ENCODE data around the gene MICAL2.
A peak's percentile ranks its signal among the peaks of the same experiment; 100 is the strongest.

Gene MICAL2

DNA sequence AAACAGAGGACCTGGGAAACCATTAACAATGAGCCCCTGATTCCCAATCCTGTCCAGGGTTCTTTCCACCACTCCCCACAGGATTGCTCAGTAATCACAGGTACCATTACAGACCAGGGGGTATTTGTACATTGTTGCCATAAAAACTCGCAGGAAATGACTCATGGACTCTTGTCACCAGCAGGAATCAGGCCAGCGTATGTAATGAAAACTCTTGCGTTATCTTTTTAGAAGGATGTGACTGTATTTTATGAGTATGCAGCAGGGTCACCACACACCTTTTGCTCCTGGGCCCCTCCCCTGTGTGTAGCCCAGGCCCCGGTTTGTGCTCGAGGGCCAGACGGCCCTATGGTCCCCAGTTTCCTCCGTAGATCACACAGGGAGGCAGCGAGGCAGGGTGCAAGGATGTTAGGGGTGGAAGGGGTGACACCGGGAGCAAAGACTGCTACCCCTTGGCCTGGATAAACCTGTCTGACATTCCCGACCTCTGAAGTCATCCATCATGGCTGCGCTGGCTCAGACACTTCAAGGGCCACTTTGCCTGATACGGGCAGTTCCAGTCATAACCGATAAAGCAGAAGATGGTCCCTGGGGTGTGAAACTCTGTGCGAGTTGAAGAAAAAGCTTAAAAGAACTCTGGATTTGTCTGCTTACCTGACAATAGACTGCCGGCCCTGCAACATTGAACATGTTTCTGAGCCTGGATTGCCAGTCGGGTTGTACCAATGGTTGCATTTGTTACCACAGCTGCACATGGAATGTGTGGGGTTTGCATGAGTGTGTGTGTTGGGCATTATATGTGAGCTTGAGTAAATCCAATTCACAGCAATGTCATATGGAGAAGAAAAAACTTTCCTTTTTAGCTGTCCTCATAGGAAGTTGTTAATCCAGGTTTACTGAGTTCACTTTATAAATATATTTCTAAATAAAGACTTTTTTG is 56.9 kb downstream of the MICAL2 start:
- Histone ChIP-seq H4K91ac (ENCODE audit: low read depth, low read length) (peak overlapping the region; percentile 98), H3K36me3 (ENCODE audit: control insufficient read depth in 1 of 2, insufficient read depth in 2 of 2, low read length in 2 of 2) (peaks cover 3 to 5% of the 10 kb centered on the region in 2 experiments), H3K4me1 (ENCODE audit: control insufficient read depth in 1 of 2, insufficient read depth in 2 of 2, low read length in 2 of 2) (peaks cover 28 to 45% of the 10 kb centered on the region in 2 experiments), H2BK12ac (ENCODE audit: low read length) (peak overlapping the region; percentile 96), H3K79me2 (ENCODE audit: control insufficient read depth, insufficient read depth, low read length, poor library complexity) (peaks cover 5% of the 10 kb centered on the region), H2AFZ (ENCODE audit: insufficient read depth, low read length, poor library complexity) (peak overlapping the region; percentile 71), H3K4me2 (ENCODE audit: low read length) (peak overlapping the region; percentile 39), H2BK5ac (ENCODE audit: low read depth, low read length, poor library complexity) (peak overlapping the region; percentile 95), H3K23ac (ENCODE audit: low read length) (no peak overlapping the region), H3K4ac (ENCODE audit: low read depth, low read length) (peak overlapping the region; percentile 56), H3K4me3 (ENCODE audit: low read depth, low read length) (no peak overlapping the region), H2BK120ac (ENCODE audit: insufficient read depth, low read length, poor library complexity) (peak overlapping the region; percentile 87), H3K9ac (ENCODE audit: low read length) (no peak overlapping the region), H2AK5ac (ENCODE audit: low read length) (peak overlapping the region; percentile 88), H4K8ac (ENCODE audit: low read depth, low read length) (peak overlapping the region; percentile 86), H3K27me3 (ENCODE audit: insufficient read depth, low read length) (no peaks in the 10 kb centered on the region), H3K9me3 (ENCODE audit: insufficient read depth, low read depth, low read length) (peaks cover 1% of the 10 kb centered on the region), H4K12ac (ENCODE audit: low read depth, low read length) (peak overlapping the region; percentile 39), H3K79me1 (ENCODE audit: low read length) (peaks cover 55% of the 10 kb centered on the region), H3K18ac (ENCODE audit: low read length) (peak overlapping the region; percentile 83), H3K14ac (ENCODE audit: low read length) (peak overlapping the region; percentile 92), H3K27ac (ENCODE audit: low read depth, low read length) (peak overlapping the region; percentile 92)
- DNase-seq: peak; percentile 93 to 96
- WGBS (ENCODE audit: extremely low coverage, insufficient coverage, insufficient read length): no CpG with 5 or more reads among the region's 16 CpGs

DNA sequence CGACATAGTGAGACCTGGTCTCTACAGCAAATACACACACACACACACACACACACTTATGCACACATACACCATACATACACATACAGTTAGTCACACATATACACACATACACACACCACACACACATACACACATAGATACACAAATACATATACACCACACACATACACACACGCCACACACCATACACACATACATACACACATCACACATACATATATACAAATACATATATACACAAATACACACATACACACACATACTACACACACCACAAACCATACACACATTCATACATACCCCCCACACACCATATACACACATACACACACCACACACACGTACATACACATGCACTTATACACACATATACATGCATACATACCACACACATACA is 57.7 kb downstream of the MICAL2 start:
- peak overlapping the region; percentile 39 for H2BK5ac ChIP-seq (ENCODE audit: low read depth, low read length, poor library complexity)
- no peak overlapping the region for H4K12ac ChIP-seq (ENCODE audit: low read depth, low read length)
- no peak overlapping the region for H2AFZ ChIP-seq (ENCODE audit: insufficient read depth, low read length, poor library complexity)
- H3K14ac ChIP-seq (ENCODE audit: low read length): peak overlapping the region; percentile 10
- no peak overlapping the region for H3K4me2 ChIP-seq (ENCODE audit: low read length)
- H3K18ac ChIP-seq (ENCODE audit: low read length): peak overlapping the region; percentile 22
- peak overlapping the region; percentile 48 for H2BK120ac ChIP-seq (ENCODE audit: insufficient read depth, low read length, poor library complexity)
- H3K23ac ChIP-seq (ENCODE audit: low read length): no peak overlapping the region
- DNase-seq: no peak
- H3K27ac ChIP-seq (ENCODE audit: low read depth, low read length): peak overlapping the region; percentile 92
- H3K4me1 ChIP-seq (ENCODE audit: control insufficient read depth in 1 of 2, insufficient read depth in 2 of 2, low read length in 2 of 2): peaks cover 23 to 38% of the 10 kb centered on the region in 2 experiments
- no peak overlapping the region for H3K9ac ChIP-seq (ENCODE audit: low read length)
- H3K79me2 ChIP-seq (ENCODE audit: control insufficient read depth, insufficient read depth, low read length, poor library complexity): peaks cover 5% of the 10 kb centered on the region
- H3K9me3 ChIP-seq (ENCODE audit: insufficient read depth, low read depth, low read length): peaks cover 1% of the 10 kb centered on the region
- peak overlapping the region; percentile 70 for H4K91ac ChIP-seq (ENCODE audit: low read depth, low read length)
- 91% methylated on average over 2 of the region's 3 CpGs for WGBS (ENCODE audit: extremely low coverage, insufficient coverage, insufficient read length)
- H4K8ac ChIP-seq (ENCODE audit: low read depth, low read length): no peak overlapping the region
- H3K79me1 ChIP-seq (ENCODE audit: low read length): peaks cover 47% of the 10 kb centered on the region
- H3K36me3 ChIP-seq (ENCODE audit: control insufficient read depth in 1 of 2, insufficient read depth in 2 of 2, low read length in 2 of 2): peaks cover 3 to 4% of the 10 kb centered on the region in 2 experiments
- H2AK5ac ChIP-seq (ENCODE audit: low read length): peak overlapping the region; percentile 14
- no peak overlapping the region for H3K4me3 ChIP-seq (ENCODE audit: low read depth, low read length)
- H3K27me3 ChIP-seq (ENCODE audit: insufficient read depth, low read length): no peaks in the 10 kb centered on the region
- peak overlapping the region; percentile 68 for H2BK12ac ChIP-seq (ENCODE audit: low read length)
- H3K4ac ChIP-seq (ENCODE audit: low read depth, low read length): no peak overlapping the region

- Histone ChIP-seq H4K12ac (ENCODE audit: low read depth, low read length) (no peak overlapping the region), H3K79me2 (ENCODE audit: control insufficient read depth, insufficient read depth, low read length, poor library complexity) (peaks cover 5% of the 10 kb centered on the region), H2AFZ (ENCODE audit: insufficient read depth, low read length, poor library complexity) (no peak overlapping the region), H4K8ac (ENCODE audit: low read depth, low read length) (no peak overlapping the region), H3K36me3 (ENCODE audit: control insufficient read depth in 1 of 2, insufficient read depth in 2 of 2, low read length in 2 of 2) (peaks cover 3 to 5% of the 10 kb centered on the region in 2 experiments), H3K9ac (ENCODE audit: low read length) (no peak overlapping the region), H3K4me1 (ENCODE audit: control insufficient read depth in 1 of 2, insufficient read depth in 2 of 2, low read length in 2 of 2) (peaks cover 17 to 25% of the 10 kb centered on the region in 2 experiments), H3K4ac (ENCODE audit: low read depth, low read length) (no peak overlapping the region), H3K4me2 (ENCODE audit: low read length) (no peak overlapping the region), H3K4me3 (ENCODE audit: low read depth, low read length) (no peak overlapping the region), H3K79me1 (ENCODE audit: low read length) (peaks cover 34% of the 10 kb centered on the region), H4K91ac (ENCODE audit: low read depth, low read length) (peak overlapping the region; percentile 51), H2BK5ac (ENCODE audit: low read depth, low read length, poor library complexity) (no peak overlapping the region), H3K27me3 (ENCODE audit: insufficient read depth, low read length) (no peaks in the 10 kb centered on the region), H3K9me3 (ENCODE audit: insufficient read depth, low read depth, low read length) (peaks cover 1% of the 10 kb centered on the region), H2BK120ac (ENCODE audit: insufficient read depth, low read length, poor library complexity) (peak overlapping the region; percentile 38), H3K23ac (ENCODE audit: low read length) (no peak overlapping the region), H3K27ac (ENCODE audit: low read depth, low read length) (no peak overlapping the region), H3K14ac (ENCODE audit: low read length) (peak overlapping the region; percentile 60), H2BK12ac (ENCODE audit: low read length) (peak overlapping the region; percentile 82), H3K18ac (ENCODE audit: low read length) (no peak overlapping the region), H2AK5ac (ENCODE audit: low read length) (peak overlapping the region; percentile 84)
- no peak for DNase-seq
- WGBS (ENCODE audit: extremely low coverage, insufficient coverage, insufficient read length): no CpG with 5 or more reads among the region's 3 CpGs
Measured at GRCh38 chr11:12169822-12170221, 59.4 kb downstream of the MICAL2 start.

GRCh38 chr11:12170501-12170900 is 60.1 kb downstream of the MICAL2 start:
- no peak overlapping the region for H2BK5ac ChIP-seq (ENCODE audit: low read depth, low read length, poor library complexity)
- H2AFZ ChIP-seq (ENCODE audit: insufficient read depth, low read length, poor library complexity): no peak overlapping the region
- H2BK120ac ChIP-seq (ENCODE audit: insufficient read depth, low read length, poor library complexity): no peak overlapping the region
- no peak overlapping the region for H3K4me3 ChIP-seq (ENCODE audit: low read depth, low read length)
- H3K4me1 ChIP-seq (ENCODE audit: control insufficient read depth in 1 of 2, insufficient read depth in 2 of 2, low read length in 2 of 2): peaks cover 13 to 22% of the 10 kb centered on the region in 2 experiments
- peak overlapping the region; percentile 21 for H2AK5ac ChIP-seq (ENCODE audit: low read length)
- H3K27me3 ChIP-seq (ENCODE audit: insufficient read depth, low read length): no peaks in the 10 kb centered on the region
- peaks cover 34% of the 10 kb centered on the region for H3K79me1 ChIP-seq (ENCODE audit: low read length)
- WGBS (ENCODE audit: extremely low coverage, insufficient coverage, insufficient read length): no CpG with 5 or more reads among the region's 3 CpGs
- H3K9ac ChIP-seq (ENCODE audit: low read length): no peak overlapping the region
- peaks cover 3% of the 10 kb centered on the region for H3K79me2 ChIP-seq (ENCODE audit: control insufficient read depth, insufficient read depth, low read length, poor library complexity)
- H3K18ac ChIP-seq (ENCODE audit: low read length): peak overlapping the region; percentile 9
- no peak overlapping the region for H4K8ac ChIP-seq (ENCODE audit: low read depth, low read length)
- peak overlapping the region; percentile 68 for H3K14ac ChIP-seq (ENCODE audit: low read length)
- H2BK12ac ChIP-seq (ENCODE audit: low read length): peak overlapping the region; percentile 68
- peak overlapping the region; percentile 32 for H4K12ac ChIP-seq (ENCODE audit: low read depth, low read length)
- H4K91ac ChIP-seq (ENCODE audit: low read depth, low read length): peak overlapping the region; percentile 29
- no peak overlapping the region for H3K4me2 ChIP-seq (ENCODE audit: low read length)
- H3K36me3 ChIP-seq (ENCODE audit: control insufficient read depth in 1 of 2, insufficient read depth in 2 of 2, low read length in 2 of 2): peaks cover 3 to 5% of the 10 kb centered on the region in 2 experiments
- H3K9me3 ChIP-seq (ENCODE audit: insufficient read depth, low read depth, low read length): peaks cover 1% of the 10 kb centered on the region
- no peak for DNase-seq
- peak overlapping the region; percentile 37 for H3K27ac ChIP-seq (ENCODE audit: low read depth, low read length)
- no peak overlapping the region for H3K4ac ChIP-seq (ENCODE audit: low read depth, low read length)
- no peak overlapping the region for H3K23ac ChIP-seq (ENCODE audit: low read length)

Data from trophoblast cell (in vitro differentiated cells and primary cell).